ENCODE results near the gene MLST8.

The MLST8 gene

DNA sequence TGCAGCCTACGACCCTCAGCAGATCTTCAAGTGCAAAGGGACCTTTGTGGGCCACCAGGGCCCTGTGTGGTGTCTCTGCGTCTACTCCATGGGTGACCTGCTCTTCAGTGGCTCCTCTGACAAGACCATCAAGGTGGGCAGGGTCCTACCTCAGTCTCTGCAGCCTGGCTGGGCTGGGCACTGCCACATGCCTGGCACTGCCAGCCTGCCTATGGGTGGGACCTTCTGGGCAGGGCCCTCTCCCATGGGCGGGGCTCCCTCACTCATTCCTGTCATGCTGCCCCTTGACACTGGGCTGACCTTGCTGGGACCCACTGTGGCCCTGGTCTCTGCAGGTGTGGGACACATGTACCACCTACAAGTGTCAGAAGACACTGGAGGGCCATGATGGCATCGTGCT lies 31.3 kb upstream of the MLST8 start:
- DNase-seq = no peak

DNA sequence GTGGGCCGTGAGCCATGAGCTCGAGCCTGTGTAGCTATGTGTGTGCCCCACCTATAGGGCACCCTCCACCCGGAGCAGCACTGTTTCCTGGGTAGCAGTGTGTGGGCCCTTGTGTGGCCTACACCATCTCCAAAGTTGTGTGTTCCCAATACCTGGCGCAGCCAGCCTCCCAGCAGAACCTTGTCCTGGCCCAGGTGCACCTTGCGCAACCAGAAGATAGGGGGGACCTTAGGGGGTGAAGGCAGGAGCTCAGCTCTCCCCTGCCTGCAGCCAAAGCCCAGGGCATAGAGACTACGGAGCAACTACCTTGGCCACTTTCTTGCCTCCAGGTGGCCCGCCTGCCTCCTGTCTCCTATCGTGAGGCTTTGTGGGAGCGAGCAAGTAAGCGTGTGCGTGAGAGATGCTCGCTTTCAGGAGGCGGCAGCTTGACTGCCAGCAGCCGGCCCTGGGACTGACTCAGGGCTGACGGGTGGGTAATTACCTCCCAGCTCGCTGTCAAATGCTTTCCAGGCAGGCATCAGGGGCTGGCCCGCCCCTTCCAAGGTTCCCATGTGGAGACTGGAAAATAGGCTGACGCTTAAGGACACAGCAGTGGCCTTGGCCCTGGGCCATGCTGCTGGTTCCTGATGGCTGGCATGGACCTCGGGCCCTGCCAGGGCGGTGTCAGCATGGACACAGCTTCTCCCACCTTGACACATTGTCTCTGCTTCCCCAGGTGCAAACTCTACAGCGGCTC lies 30.7 kb upstream of the MLST8 start:
- no peak for DNase-seq

DNA sequence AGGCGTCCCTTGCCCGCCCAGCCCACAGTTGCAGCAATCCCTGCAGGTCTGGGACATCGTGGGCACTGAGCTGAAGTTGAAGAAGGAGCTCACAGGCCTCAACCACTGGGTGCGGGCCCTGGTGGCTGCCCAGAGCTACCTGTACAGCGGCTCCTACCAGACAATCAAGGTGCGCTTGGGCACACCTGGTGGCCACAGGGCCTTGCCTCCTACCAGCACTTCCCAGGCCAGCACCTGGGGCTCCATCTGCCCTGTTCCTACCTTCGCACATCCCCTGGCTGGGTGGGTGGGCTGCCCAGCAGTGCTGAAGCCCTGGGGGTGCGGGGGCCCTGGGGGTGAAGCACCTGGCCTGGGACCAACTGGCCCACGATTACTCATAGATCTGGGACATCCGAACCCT lies 29.8 kb upstream of the MLST8 start:
- no peak for DNase-seq

DNA sequence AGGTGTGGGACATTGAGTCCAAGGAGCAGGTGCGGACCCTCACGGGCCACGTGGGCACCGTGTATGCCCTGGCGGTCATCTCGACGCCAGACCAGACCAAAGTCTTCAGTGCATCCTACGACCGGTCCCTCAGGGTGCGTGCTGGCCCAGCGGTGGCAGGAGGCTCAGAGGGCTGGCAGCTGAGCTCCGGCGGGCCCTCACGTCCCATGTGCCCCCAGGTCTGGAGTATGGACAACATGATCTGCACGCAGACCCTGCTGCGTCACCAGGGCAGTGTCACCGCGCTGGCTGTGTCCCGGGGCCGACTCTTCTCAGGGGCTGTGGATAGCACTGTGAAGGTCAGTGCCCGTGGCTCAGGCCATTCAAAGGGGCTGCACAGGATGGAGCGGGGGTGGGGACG lies 29.2 kb upstream of the MLST8 start:
- no peak for DNase-seq

DNA sequence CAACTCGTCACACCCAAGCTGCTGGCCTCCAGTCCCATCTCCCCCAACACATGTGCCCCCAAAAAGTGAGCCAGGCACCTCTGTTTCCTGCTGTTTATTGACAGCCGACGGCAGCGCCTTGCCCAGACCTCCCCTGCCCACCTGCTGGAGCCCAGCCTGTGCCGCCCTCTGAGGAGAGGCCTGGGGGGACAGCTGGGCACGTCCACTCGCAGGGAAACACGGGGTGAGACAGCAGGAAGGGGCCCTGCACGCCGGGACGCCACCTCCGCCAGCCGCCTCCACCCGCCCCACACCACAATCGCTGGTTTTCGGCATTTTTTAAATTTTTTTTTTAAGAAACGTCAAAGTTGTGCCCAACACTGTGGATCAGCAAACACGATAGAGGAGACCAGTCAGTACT lies 28.2 kb upstream of the MLST8 start:
- no peak for DNase-seq

DNA sequence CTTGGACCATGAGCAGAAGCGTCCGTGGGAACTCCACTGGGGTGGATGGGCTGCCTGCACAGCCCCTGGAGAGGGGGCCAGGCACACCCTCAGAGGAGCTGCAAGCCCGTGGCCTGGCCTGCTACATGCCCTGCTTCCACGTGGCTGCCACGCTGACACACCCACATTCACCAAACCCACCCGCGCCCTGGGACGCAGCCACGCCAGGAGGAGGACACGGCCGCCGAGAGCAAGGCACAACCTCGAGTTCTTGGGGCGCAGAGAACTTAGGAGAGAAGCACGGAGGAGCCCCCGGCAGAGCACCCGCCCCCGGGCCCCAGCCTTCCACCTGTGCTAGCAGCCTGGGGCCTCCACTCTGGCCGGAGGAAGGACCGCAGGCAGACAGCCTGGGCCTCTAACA lies 27.7 kb upstream of the MLST8 start:
- DNase-seq = no peak

DNA sequence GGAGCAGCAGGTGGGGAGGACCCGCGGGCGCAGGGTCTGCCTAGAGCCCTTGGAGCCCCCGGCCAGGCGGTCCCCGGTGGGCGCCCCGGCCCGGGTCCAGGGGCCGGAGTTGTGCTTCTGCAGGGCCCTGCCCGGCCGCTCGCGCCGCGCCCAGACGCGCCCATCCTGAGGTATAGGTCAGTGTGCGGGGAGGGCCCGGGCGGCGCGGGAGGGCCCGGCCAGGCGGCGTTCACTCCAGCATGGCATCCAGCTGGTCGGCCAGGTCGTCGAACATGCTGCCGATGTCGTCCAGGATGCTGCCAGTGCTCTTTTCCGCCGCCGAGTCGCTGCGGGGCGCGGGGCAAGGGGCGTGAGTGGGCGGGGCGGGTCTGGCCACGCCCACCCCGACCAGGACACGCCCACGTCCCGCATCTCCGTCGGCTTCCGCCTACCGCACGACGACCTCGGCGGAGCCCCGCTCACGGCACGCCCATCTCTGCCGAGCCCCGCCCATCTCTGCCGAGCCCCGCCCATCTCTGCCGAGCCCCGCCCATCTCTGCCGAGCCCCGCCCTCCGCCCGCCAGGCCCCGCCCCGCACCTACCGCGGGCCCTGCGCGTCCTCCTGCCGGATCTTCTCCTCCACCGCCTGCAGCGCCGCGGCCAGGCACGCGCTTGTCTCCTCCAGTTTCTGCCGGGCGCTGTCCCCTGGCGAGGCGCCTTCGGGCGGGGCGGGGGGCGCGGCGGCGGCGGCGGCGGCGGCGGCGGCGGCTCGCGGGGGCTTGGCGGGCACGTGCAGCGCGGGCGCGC lies 26.7 kb upstream of the MLST8 start:
- DNase-seq = no peak

DNA sequence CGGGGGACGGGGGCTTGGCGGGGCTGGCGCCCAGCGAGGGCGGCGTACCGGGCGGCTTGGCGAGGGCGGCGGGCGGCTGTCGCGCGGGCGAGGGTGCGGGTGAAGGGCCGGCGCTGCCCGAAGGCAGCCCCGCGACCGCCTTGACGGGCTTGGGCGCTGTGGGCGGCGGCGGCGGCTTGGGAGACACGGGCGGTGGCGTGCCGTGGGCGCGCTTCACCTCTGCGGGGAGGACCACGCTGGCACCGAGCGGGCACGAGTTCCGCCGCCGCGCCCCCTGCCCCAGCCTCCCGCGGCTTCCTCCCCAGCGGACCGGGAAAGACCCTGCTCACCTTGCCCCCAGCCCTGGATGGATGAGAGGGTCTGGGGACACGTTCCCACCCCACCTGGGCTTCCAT lies 26.1 kb upstream of the MLST8 start:
- no peak for DNase-seq

DNA sequence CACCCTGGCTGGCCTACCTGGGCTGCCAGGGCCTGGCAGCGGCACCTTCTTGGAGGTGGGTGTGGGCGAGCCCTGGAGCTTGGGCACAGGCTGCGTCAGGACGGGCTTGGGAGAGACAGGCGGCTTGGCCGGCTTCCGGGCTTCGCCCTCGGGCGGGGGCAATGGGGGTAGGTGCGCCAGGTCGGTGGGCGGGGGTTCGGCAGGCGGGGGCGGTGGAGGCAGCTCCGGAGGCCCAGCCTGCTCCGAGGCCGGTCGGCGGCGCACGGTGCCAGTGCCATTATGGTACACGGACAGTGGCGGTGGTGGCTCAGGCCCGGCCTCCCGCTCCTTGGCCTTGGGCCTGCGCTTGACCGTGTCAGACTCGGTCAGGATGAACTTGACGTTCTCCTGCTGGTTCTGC lies 25.7 kb upstream of the MLST8 start:
- DNase-seq = no peak

DNA sequence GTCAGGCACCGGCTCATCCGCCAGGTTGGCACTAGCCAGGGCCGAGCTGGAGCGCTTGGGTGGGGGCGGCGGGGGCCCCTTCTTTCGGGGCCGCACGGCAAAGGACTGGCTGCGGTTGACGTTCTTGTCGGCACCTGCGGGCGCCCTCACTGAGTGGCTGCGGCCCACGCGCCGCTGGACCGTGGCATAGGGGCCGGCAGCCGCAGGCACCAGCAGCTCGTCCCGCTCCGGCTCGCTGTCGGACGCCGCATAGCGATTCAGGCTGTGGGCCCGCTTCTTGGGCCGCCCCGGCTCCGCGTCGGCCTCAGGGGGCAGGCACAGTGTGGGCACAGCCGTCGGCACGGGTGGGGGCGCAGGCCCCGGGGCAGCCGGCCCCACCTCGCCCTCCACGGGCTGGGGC lies 24.8 kb upstream of the MLST8 start:
- no peak for DNase-seq

DNA sequence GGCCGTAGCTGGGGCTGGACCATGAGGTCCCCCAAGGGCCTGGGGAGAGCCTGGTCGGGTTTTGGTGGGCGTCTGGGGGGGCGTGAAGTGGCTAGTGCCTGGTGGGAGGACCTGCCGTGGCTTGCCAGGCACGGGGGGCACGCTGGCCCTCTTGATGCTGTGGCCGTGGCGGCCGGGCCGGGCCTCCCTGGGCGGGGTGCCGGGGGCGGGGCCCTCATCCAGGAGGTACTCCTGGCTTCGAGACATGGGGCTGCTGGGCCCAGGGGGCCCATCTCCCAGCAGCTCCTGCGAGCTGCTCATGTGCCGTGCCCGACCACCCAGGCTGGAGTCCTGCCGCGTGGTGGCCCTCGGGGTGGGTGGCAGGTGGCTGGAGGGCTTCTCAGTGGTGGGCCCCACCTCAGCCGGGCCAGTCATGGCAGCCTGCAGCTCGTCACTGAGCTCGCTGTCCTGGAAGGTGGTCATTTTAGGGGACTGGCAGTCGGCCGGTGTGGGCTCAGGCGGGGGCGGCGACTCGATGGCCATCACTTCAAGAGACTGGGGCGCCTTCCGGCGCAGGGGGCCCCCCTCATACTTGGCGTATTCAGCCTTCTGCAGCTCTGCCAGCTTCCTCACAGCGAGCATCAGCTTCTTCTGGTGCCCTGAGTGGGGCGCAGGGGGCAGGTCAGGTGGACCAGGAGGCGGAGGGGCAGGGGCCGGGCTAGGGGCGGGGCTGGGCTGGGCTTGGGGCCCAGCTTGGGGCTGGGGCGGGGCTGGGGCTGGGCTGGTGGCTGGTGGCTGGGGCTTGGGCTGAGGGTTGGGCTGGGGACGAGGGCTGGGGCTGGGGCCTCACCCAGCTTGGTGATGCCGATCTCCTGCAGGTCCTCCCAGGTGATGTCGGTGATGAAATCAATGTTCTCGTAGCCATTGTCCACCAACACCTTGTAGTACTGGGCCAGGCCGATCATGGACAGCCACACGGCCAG lies 24.0 kb upstream of the MLST8 start:
- no peak for DNase-seq

DNA sequence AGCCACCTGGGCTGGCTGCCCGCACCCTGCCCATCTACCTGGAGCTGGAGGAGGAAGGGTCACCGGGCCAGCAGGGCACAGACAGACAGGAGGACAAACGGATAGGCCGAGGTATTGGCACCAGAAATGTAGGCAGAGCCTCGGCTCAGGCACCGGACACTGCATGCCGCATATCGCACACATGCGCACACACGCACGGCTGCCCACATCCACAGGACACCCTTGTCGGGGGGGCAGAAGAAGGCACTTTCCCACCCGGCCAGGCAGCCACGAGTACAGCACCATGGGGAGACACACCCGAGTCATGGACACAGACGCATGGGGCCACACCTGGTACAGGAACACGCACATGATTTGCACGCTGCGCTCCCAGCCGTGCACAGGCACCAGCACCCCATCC lies 23.3 kb upstream of the MLST8 start:
- no peak for DNase-seq

DNA sequence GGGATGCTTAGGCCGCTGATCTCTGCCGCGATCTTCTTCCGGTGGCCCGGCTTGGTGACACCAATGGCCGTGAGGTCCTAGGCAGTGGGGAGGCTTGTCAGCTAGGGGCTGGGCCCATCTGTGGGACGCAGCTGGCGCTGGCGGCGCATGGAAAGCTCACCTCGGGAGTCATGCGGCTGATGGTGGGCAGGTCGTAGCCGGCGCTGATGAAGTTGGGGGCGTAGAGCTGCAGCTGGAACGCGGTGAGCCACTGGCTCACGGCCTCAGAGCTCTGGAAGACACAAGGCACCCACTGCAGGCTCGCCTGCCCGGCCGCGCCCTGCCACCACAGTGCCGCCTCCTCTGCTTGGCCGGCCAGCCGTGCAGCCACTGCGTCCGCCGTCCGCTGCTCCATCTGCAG lies 21.6 kb upstream of the MLST8 start:
- DNase-seq = no peak

DNA sequence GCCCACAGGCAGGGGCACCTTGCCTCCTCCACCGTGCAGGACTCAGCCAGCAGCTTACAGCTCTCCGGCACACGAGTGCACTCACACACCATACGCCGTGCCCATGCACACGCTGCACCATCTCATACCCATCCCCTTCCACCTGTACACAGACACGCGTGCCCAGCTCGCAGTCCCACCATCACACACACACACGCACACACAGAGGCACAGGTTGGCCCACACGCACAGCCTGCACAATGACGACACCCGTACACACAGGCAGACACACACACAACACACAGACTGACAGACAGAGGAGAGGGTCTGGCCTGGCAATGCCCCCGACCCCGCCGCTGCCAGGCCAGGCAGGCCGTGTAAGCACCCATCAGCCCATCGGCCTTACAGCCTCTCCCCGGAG lies 20.9 kb upstream of the MLST8 start:
- DNase-seq = no peak

DNA sequence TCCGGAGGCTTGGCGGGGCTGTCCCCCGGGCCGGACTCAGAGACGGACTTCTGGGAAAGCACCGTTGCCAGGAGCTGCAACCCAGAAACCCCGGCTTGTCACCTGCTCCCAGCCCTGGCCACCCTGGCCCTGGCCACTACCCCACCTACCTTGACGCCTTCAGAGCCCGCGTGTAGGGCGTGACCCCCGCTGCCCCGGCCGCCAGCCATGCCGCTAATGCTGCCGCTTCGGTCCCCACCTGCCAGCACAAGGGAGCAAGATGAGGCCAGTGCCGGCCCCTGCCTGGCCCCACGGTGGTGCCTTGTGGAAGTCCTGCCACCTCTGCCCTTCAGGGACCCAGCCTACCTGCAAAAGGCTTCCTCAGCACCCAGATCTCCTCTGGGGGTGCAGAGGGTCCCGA lies 20.3 kb upstream of the MLST8 start:
- DNase-seq = no peak

DNA sequence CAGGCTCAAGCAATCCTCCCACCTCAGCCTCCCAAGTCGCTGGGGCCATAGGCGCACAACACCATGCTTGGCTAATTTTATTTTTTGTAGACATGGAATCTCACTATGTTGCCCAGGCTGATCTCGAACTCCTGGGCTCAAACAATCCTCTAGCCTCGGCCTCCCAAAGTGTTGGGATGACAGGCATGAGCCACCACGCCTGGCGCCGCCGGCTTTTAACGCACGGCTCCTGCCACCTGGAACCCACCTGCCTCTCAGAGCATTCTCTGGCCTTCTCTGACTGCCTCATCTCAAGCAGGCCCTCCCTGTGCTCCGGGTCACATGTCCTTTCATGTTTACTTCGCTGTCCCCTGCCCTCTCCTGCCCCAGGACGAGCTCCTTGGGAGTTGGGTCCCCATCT lies 19.2 kb upstream of the MLST8 start:
- DNase-seq = no peak

DNA sequence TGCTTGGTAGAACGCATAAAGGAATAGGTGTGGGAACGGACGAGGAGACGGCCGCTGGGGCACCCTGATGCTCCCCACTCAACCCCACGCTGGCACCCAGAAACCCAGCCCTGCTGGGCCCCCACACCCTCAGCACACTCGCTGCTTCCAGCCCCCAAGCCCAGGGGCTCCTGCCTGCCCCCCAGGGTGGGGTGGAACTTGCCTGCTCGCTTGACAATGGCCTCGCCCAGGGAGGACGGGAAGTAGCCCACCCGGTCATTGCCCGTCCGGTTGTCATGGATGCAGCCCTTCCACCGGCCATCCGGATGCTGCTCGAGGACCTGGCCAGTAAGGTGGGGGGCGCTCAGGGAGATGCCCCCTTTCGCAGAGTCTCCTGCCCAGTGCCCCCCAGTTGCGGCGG lies 18.7 kb upstream of the MLST8 start:
- DNase-seq = no peak

DNA sequence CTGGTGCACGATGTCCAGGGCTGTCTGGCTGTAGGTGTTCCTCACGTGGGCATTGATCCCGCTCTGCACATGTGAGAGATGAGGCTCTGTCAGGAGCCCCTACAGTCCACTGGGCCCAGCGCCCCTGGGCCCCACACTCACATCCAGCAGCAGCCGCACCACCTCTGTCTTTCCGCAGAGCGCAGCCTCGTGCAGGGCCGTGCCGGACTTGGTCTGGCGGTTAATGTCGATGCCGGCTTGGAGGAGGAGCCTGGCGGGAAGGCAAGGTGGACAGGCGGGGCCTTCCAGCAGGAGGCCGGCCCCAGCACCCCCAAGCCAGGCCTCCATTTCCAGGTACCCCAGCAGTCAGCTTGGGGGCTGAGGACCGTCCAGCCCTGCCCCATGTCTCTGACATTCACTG lies 18.0 kb upstream of the MLST8 start:
- no peak for DNase-seq

DNA sequence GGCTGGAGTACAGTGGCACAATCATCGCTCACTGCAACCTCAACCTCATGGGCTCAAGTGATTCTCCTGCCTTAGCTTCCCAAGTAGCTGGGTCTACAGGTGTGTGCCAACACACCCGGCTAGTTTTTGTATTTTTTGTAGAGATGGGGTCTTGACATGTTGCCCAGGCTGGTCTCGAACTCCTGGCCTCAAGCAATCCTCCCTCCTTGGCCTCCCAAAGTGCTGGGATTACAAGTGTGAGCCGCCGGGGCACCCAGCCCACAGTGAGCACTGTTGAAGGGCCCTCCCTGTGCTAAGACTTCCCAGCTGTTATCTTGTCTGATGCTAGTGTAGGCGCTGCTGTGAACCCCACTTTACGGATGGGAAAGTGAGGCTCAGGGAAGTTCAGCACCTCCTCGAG lies 16.9 kb upstream of the MLST8 start:
- DNase-seq = no peak

DNA sequence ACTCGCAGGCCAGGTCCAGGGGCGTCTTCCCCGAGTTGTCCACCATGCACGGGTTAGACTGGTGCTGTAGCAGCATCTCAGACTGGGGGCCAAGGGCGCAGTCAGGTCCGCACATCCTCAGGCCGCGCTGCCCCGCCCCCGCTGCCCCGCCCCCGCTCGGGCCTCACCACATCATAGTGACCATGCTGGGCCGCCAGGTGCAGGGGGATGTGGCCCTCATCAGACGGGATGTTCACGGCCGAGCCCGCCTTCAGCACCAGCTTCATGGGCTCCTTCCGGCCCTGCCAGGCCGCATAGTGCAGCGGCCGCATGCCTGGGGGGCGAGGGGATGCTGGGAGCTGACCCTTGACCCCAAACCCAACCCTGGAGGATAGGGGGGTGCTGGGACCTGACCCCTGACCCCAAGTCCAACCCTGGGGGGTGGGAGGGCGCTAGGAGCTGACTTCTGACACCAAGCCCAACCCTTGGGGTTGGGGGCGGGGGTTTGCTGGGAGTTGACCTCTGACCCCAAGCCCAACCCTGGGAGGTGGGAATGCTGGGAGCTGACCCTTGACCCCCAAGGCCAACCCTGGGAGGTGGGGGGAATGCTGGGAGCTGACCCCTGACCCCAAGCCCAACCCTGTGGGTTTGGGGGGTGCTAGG lies 15.9 kb upstream of the MLST8 start:
- DNase-seq = no peak

DNA sequence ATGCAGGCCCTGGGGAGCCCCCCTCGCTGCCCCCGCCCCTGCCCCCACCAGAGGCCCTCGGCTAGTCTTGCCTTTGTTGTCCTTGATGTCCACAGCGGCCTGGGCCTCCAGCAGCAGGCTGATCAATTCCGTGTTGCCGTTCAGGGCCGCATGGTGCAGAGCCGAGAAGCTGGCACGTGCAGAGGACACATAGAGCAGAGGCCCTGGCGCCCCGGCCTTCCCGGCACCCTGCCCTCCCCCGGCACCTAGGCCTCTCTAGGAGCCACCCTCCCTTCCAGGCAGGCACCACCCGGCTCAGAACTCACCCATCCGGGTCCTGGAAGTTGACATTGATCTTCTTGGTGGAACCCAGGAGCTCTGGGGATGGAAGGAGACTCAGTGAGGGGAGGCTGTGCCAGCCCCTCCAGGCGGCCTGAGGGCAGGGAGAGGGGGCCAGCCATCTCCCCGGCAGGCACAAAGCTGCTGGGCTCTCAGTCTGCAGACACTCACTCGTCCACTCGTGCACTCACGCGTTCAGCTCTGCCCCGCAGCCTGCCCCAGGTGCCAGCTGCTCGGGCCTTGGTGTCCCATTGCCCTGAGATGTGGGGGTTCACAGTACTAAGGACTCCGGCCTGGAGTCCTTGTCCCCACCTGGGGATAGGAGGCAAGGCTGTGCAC lies 15.1 kb upstream of the MLST8 start:
- no peak for DNase-seq

DNA sequence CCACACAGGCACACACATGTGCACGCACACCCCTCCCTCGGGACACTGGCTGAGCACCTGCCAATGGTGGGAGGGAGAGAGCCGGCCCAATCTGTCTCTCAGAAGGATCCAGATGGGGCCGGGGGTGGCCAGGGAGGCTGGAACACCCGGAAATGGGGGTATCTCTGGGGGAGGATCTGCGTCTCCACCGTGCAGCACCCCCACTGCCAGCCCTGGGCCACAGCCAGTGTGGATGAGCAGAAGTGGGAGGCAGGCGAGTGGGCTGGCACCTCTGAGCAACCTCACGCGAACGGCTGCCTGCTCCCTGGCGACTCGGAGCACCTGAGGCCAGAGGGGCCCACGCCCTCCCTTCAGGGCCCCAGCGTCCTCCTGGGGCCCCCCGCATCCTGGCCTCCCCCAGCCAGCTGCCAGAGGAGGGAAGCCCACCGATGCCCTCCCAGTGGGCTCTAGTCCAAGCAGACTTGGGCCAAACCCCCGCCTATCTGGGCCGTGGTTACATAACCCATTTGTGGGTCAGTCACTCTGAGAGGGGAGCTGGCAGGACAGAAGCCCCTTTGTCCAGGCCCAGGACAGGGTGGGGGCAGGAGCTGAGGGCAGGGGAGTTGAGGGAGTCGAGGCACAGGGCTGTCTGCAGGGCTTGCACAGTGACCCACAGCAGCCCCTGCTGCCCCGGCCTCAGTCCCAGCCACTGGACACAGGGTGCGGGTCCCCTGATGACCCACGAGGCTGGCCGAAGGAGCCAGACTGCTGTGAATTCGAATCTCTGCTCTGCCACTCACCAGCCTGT lies 14.4 kb upstream of the MLST8 start:
- DNase-seq = no peak

Measured in activated CD4-positive, CD25-positive, alpha-beta regulatory T cell (primary cell).